ENCODE results near the gene SH3YL1. TPM values are rescaled to one million over a fixed set of nuclear protein-coding genes. Genes with fewer than 3 reads are reported as not detected.

Gene SH3YL1
- total RNA-seq, 1 experiment from 2014 or later = 28.6 TPM

DNA sequence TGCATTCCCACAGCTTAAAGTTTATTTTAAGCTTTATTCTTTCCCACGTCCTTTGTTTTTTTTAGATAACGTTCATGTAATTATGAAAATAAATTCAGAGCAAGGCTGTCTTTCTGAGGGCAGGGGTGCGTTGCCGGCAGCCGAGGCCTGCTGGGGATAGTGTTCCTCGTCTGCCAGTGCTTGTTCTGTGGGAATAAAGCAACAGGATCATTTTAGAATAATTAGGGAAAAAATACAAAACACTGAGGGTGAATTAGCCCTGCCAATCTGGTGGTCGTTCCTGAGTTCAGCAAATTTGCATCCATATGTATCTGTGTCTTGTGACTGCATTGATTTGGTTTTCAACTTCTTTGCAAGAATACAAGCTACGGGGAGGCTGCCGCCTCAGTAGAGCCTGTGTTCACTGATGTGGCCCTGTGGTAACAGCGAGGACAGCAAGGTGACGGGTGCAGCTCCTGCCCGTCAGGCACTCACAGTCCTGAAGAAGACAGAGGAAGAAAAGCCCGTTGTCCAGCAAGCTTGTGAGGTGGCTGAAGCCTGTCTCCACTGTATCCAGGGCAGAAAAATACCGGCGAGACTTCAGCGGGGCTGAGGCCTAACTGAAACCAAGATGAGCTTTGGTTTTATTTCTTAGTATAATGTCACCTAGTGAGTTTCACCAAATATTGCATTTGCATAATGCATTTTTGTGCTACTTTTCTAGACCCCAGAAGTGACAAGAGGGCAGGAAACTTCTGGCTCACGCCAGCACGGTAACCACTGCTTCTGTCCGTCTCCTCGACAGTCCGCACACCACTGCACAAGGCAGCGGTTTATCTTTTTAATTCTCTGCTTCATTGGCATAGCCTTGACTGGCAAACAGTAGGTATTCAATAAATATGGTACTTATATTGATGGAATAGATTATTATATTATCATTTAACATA lies 64.5 kb downstream of the SH3YL1 start:
- CTCF ChIA-PET = no interaction called here
- no peak overlapping the region for H3K9ac ChIP-seq (ENCODE audit: low read length)
- H3F3A ChIP-seq (ENCODE audit: low read length, unreplicated experiment) = no peaks in the 10 kb centered on the region
- BruUV-seq (replicated peaks) = no TSS peak
- H3K36me3 ChIP-seq (ENCODE audit: low read depth, low read length) = no peaks in the 10 kb centered on the region
- H3K79me2 ChIP-seq (ENCODE audit: low read length) = no peaks in the 10 kb centered on the region
- H3K9me3 ChIP-seq (ENCODE audit: low read length) = no peaks in the 10 kb centered on the region
- intact Hi-C loops (cut with micrococcal nuclease) = no loop called here
- H3K4me2 ChIP-seq (ENCODE audit: low read length) = no peak overlapping the region
- no peak overlapping the region for H3K27ac ChIP-seq (ENCODE audit: low read length)
- no peaks in the 10 kb centered on the region for H4K20me1 ChIP-seq (ENCODE audit: low read length)
- no peaks in the 10 kb centered on the region for H3K9me2 ChIP-seq (replicated peaks; ENCODE audit: low read length)
- POLR2A ChIA-PET (ENCODE audit: unreplicated experiment) = no interaction called here
- TF ChIP-seq EZH2 (IDR thresholded peaks at IDR 0.05; ENCODE audit: low read length, unreplicated experiment) (no peak), EZH2phosphoT487 (IDR thresholded peaks at IDR 0.05; ENCODE audit: borderline replicate concordance, low read length) (no peak)
- TF ChIP-seq, protein P1, sequence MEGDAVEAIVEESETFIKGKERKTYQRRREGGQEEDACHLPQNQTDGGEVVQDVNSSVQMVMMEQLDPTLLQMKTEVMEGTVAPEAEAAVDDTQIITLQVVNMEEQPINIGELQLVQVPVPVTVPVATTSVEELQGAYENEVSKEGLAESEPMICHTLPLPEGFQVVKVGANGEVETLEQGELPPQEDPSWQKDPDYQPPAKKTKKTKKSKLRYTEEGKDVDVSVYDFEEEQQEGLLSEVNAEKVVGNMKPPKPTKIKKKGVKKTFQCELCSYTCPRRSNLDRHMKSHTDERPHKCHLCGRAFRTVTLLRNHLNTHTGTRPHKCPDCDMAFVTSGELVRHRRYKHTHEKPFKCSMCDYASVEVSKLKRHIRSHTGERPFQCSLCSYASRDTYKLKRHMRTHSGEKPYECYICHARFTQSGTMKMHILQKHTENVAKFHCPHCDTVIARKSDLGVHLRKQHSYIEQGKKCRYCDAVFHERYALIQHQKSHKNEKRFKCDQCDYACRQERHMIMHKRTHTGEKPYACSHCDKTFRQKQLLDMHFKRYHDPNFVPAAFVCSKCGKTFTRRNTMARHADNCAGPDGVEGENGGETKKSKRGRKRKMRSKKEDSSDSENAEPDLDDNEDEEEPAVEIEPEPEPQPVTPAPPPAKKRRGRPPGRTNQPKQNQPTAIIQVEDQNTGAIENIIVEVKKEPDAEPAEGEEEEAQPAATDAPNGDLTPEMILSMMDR (conservative IDR thresholded peaks at IDR 0.05; ENCODE audit: low read depth, low read length) = no peak
- no peak for DNase-seq
- ATAC-seq = no peak
- H3K4me3 ChIP-seq (ENCODE audit: low read length) = no peak overlapping the region
- no peaks in the 10 kb centered on the region for H3K4me1 ChIP-seq (ENCODE audit: insufficient read depth, low read length)
- no peak overlapping the region for H2AFZ ChIP-seq (ENCODE audit: low read length)
- H3K27me3 ChIP-seq (ENCODE audit: low read length) = no peaks in the 10 kb centered on the region

DNA sequence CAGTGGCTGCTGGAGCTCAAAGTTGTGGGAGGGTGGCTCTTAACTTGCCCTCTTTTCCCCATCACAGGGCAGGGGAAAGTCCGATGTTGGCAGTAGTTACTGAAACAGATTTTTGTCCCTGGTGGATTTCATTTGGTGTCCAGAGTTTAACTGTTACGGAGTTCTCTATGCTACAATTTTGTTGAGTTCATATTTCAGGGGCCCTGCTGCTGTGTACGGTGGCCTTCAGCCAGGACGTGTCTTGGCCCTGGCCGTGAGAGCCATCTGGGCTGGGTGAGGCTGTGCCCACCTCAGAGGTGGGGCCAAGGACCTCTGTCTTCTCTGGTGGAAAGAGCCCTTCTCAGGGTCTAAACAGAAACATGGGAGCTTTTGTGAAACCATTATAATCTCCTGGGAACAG lies 67.4 kb downstream of the SH3YL1 start:
- Histone ChIP-seq H3K27ac (ENCODE audit: low read length) (no peak overlapping the region), H3K9me3 (ENCODE audit: low read length) (no peaks in the 10 kb centered on the region), H3K4me2 (ENCODE audit: low read length) (no peak overlapping the region), H3K27me3 (ENCODE audit: low read length) (no peaks in the 10 kb centered on the region), H3K79me2 (ENCODE audit: low read length) (no peaks in the 10 kb centered on the region), H3K4me1 (ENCODE audit: insufficient read depth, low read length) (no peaks in the 10 kb centered on the region), H3K9me2 (replicated peaks; ENCODE audit: low read length) (no peaks in the 10 kb centered on the region), H3K36me3 (ENCODE audit: low read depth, low read length) (no peaks in the 10 kb centered on the region), H3K9ac (ENCODE audit: low read length) (no peak overlapping the region), H3K4me3 (ENCODE audit: low read length) (no peak overlapping the region), H4K20me1 (ENCODE audit: low read length) (no peaks in the 10 kb centered on the region), H2AFZ (ENCODE audit: low read length) (no peak overlapping the region), H3F3A (ENCODE audit: low read length, unreplicated experiment) (no peaks in the 10 kb centered on the region)
- TF ChIP-seq EZH2 (IDR thresholded peaks at IDR 0.05; ENCODE audit: low read length, unreplicated experiment) = no peak
- BruUV-seq (replicated peaks) = no TSS peak
- ChIA-PET CTCF (no interaction called here), POLR2A (ENCODE audit: unreplicated experiment) (interaction anchor here (0.6 kb wide), 1 partner anchor 61 kb away, joined by 5 read pairs; no protein-coding TSS in a partner anchor)
- intact Hi-C loops (cut with micrococcal nuclease) = no loop called here
- no peak for ATAC-seq
- DNase-seq = no peak

DNA sequence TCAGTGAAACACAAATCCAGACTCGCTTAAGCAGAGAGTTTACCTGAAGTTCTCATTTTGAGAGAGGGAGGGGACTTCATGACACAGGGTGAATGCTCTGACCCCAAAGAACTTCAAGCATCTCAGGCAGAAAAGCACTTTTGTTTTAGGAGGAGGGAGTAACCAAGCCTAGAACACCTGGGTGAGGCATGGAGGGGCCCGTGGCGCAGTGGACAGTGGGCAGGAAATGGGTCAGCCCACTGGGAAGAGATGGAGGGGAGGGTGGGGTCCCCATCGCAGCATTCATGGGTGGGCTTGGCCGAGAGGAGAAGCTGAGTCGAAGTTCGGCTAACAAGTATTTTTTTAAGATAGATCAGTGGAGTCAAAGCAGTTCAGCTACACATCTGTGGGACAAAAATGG lies 67.9 kb downstream of the SH3YL1 start:
- no peak overlapping the region for H3K4me3 ChIP-seq (ENCODE audit: low read length)
- DNase-seq (no peak), ATAC-seq (no peak)
- H3K4me2 ChIP-seq (ENCODE audit: low read length) = no peak overlapping the region
- TF ChIP-seq, protein P1 (conservative IDR thresholded peaks at IDR 0.05; ENCODE audit: low read depth, low read length) = no peak
- H3K27ac ChIP-seq (ENCODE audit: low read length) = no peak overlapping the region
- BruUV-seq (replicated peaks) = no TSS peak
- H3K9me3 ChIP-seq (ENCODE audit: low read length) = no peaks in the 10 kb centered on the region
- POLR2A ChIA-PET (ENCODE audit: unreplicated experiment) = interaction anchor here (0.6 kb wide), 1 partner anchor 61 kb away, joined by 5 read pairs; no protein-coding TSS in a partner anchor
- H3K79me2 ChIP-seq (ENCODE audit: low read length) = no peaks in the 10 kb centered on the region
- no peaks in the 10 kb centered on the region for H3F3A ChIP-seq (ENCODE audit: low read length, unreplicated experiment)
- H4K20me1 ChIP-seq (ENCODE audit: low read length) = no peaks in the 10 kb centered on the region
- no peaks in the 10 kb centered on the region for H3K4me1 ChIP-seq (ENCODE audit: insufficient read depth, low read length)
- H3K9me2 ChIP-seq (replicated peaks; ENCODE audit: low read length) = no peaks in the 10 kb centered on the region
- CTCF ChIA-PET = no interaction called here
- intact Hi-C loops (cut with micrococcal nuclease) = no loop called here
- H3K36me3 ChIP-seq (ENCODE audit: low read depth, low read length) = no peaks in the 10 kb centered on the region
- H2AFZ ChIP-seq (ENCODE audit: low read length) = no peak overlapping the region
- no peak overlapping the region for H3K9ac ChIP-seq (ENCODE audit: low read length)
- H3K27me3 ChIP-seq (ENCODE audit: low read length) = no peaks in the 10 kb centered on the region
